ENCODE data around the gene CAVIN2.

GRCh38 chr2:191857259-191857805, 10.4 kb upstream of the CAVIN2 start:
- TF ChIP-seq CTCF (IDR thresholded peaks at IDR 0.05) (no peak), POLR2A (IDR thresholded peaks at IDR 0.05) (no peak), EP300 (IDR thresholded peaks at IDR 0.05) (no peak)
